ENCODE measurements around the gene SHMT2. TPM values are rescaled to one million over a fixed set of nuclear protein-coding genes. Genes with fewer than 3 reads are reported as not detected.

Gene SHMT2
- total and polyA plus RNA-seq, 2 experiments from 2014 or later, result 125 to 387 TPM

DNA sequence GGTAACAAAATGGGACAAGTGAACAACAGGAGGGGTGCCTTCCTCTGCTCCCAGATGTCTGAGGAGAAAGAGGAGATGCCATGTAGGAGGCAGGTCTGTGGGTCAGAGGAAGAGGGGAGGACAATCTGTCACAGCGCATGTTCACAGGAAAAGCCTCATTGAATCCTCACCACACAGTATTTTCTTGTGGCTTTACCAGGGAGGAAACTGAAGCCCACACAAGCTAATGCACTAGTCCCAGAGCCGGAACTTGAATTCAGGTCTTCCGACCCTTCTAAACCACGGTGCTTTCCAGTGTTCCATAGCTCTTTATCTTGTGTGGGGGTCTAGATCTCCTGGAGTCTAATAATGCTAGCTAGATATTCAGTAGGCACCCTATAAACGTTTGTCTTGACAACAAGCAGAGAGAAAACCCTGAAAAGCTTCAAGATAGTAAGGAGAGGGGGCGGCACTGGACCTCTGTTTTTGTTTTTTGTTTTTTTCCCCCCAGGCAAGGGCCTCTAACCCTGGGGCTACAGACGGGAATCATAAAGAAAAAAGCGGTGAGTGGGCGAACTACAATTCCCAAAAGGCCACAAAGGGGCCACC is 371 bp upstream of the SHMT2 start:
- Histone ChIP-seq H3K79me2 (replicated peaks; ENCODE audit: insufficient read depth) (peaks cover 25% of the 10 kb centered on the region), H3K27me3 (ENCODE audit: insufficient read depth) (peaks cover 55% of the 10 kb centered on the region), H3K4me2 (peak overlapping the region; percentile 100), H4K20me1 (replicated peaks; ENCODE audit: insufficient read depth) (peaks cover 28% of the 10 kb centered on the region), H2AFZ (peak overlapping the region; percentile 77; the same call in 1 of the 2 replicates), H3K9me2 (ENCODE audit: insufficient read depth) (no peaks in the 10 kb centered on the region), H3K4me3 (peak overlapping the region; percentile 95), H3K27ac (ENCODE audit: low read depth) (no peak overlapping the region), H3K4me1 (ENCODE audit: insufficient read depth) (peaks cover 39% of the 10 kb centered on the region), H3K36me3 (ENCODE audit: insufficient read depth) (peaks cover 23% of the 10 kb centered on the region), H3F3A (replicated peaks; ENCODE audit: low read depth) (peaks cover 51% of the 10 kb centered on the region)
- no peak for TF ChIP-seq JUNB (IDR thresholded peaks at IDR 0.05; ENCODE audit: unreplicated experiment)
- TF ChIP-seq, protein P1, sequence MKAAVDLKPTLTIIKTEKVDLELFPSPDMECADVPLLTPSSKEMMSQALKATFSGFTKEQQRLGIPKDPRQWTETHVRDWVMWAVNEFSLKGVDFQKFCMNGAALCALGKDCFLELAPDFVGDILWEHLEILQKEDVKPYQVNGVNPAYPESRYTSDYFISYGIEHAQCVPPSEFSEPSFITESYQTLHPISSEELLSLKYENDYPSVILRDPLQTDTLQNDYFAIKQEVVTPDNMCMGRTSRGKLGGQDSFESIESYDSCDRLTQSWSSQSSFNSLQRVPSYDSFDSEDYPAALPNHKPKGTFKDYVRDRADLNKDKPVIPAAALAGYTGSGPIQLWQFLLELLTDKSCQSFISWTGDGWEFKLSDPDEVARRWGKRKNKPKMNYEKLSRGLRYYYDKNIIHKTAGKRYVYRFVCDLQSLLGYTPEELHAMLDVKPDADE (IDR thresholded peaks at IDR 0.05), result no peak
- no peak for TF ChIP-seq STAT1 (IDR thresholded peaks at IDR 0.05; ENCODE audit: unreplicated experiment)
- TF ChIP-seq, protein P2, sequence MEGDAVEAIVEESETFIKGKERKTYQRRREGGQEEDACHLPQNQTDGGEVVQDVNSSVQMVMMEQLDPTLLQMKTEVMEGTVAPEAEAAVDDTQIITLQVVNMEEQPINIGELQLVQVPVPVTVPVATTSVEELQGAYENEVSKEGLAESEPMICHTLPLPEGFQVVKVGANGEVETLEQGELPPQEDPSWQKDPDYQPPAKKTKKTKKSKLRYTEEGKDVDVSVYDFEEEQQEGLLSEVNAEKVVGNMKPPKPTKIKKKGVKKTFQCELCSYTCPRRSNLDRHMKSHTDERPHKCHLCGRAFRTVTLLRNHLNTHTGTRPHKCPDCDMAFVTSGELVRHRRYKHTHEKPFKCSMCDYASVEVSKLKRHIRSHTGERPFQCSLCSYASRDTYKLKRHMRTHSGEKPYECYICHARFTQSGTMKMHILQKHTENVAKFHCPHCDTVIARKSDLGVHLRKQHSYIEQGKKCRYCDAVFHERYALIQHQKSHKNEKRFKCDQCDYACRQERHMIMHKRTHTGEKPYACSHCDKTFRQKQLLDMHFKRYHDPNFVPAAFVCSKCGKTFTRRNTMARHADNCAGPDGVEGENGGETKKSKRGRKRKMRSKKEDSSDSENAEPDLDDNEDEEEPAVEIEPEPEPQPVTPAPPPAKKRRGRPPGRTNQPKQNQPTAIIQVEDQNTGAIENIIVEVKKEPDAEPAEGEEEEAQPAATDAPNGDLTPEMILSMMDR (conservative IDR thresholded peaks at IDR 0.05; ENCODE audit: low read depth in 2 of 2), result no peak
- Mint-ChIP-seq H3K27ac (peak overlapping the region; percentile 100), H3K4me3 (peak overlapping the region; percentile 97), H3K27me3 (ENCODE audit: insufficient read depth, low read depth, poor library complexity) (peaks cover 60% of the 10 kb centered on the region), H3K36me3 (ENCODE audit: low read depth) (peaks cover 48% of the 10 kb centered on the region), H3K4me1 (peaks cover 62% of the 10 kb centered on the region), H3K9me3 (no peaks in the 10 kb centered on the region; the same call in 2 of the 3 replicates)
- no peak for DNase-seq (ENCODE audit: low spot score)
- no peak for ATAC-seq

DNA sequence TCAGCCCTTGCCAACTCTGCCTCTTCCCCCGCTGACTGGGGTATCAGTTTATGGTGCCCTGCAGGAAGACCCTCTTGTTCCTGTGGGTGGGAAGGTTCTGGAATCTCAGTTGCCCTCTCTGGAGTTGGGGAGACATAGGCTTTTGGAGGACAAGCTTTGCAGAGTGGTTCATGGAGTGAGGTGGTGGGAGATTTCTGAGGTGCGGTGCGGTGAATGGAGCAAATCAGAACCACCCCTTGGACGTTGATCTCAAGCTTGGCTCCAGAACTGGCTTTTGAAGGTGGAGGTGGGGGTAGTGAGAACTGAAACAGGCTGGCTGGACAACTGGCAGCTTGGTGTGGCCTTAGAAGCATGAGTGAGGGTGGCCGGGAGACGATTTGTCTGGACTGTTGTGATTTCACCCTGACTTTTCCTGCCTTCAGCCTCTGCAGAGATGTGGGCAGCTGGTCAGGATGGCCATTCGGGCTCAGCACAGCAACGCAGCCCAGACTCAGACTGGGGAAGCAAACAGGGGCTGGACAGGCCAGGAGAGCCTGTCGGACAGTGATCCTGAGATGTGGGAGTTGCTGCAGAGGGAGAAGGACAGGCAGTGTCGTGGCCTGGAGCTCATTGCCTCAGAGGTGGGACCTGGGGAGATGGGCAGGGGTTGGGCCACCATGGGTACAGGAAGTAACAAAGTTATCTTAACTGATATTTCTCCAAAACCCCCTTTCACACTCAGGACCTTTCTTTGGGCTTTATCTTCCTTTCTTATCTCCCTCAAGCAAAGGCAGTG is 1.1 kb downstream of the SHMT2 start:
- H3K4me3 Mint-ChIP-seq, result peak overlapping the region; percentile 97
- H3K27ac ChIP-seq (ENCODE audit: low read depth), result peak overlapping the region; percentile 93

More for the DNA sequence above, 1.1 kb downstream of the SHMT2 start:
- H2AFZ ChIP-seq, result no peak overlapping the region
- H3K36me3 ChIP-seq (ENCODE audit: insufficient read depth), result peaks cover 26% of the 10 kb centered on the region
- no peak for ATAC-seq
- Mint-ChIP-seq H3K27ac (peak overlapping the region; percentile 100), H3K9me3 (no peaks in the 10 kb centered on the region; the same call in 2 of the 3 replicates), H3K27me3 (ENCODE audit: insufficient read depth, low read depth, poor library complexity) (peaks cover 58% of the 10 kb centered on the region), H3K4me1 (peaks cover 68% of the 10 kb centered on the region), H3K36me3 (ENCODE audit: low read depth) (peaks cover 60% of the 10 kb centered on the region)
- peak overlapping the region; percentile 95 for H3K4me3 ChIP-seq
- H3K27me3 ChIP-seq (ENCODE audit: insufficient read depth), result peaks cover 55% of the 10 kb centered on the region
- peaks cover 25% of the 10 kb centered on the region for H3K79me2 ChIP-seq (replicated peaks; ENCODE audit: insufficient read depth)
- H3K4me2 ChIP-seq, result peak overlapping the region; percentile 100
- peaks cover 34% of the 10 kb centered on the region for H4K20me1 ChIP-seq (replicated peaks; ENCODE audit: insufficient read depth)
- H3F3A ChIP-seq (replicated peaks; ENCODE audit: low read depth), result peaks cover 57% of the 10 kb centered on the region
- TF ChIP-seq POLR2AphosphoS5 (IDR thresholded peaks at IDR 0.05; ENCODE audit: low read depth), result peak; percentile 58
- TF ChIP-seq, protein P2 (conservative IDR thresholded peaks at IDR 0.05; ENCODE audit: low read depth in 2 of 2), result no peak
- H3K9me2 ChIP-seq (ENCODE audit: insufficient read depth), result no peaks in the 10 kb centered on the region
- H3K4me1 ChIP-seq (ENCODE audit: insufficient read depth), result peaks cover 52% of the 10 kb centered on the region
- no peak for DNase-seq (ENCODE audit: low spot score)
